ENCODE measurements around the gene DCAF5.

Gene DCAF5

GRCh38 chr14:69049675-69050074 lies 103.2 kb downstream of the DCAF5 start:
- no peak for DNase-seq (ENCODE audit: low read depth)
- H3K4me3 ChIP-seq (ENCODE audit: low read depth, low read length) = no peak overlapping the region
- TF ChIP-seq, protein P1, sequence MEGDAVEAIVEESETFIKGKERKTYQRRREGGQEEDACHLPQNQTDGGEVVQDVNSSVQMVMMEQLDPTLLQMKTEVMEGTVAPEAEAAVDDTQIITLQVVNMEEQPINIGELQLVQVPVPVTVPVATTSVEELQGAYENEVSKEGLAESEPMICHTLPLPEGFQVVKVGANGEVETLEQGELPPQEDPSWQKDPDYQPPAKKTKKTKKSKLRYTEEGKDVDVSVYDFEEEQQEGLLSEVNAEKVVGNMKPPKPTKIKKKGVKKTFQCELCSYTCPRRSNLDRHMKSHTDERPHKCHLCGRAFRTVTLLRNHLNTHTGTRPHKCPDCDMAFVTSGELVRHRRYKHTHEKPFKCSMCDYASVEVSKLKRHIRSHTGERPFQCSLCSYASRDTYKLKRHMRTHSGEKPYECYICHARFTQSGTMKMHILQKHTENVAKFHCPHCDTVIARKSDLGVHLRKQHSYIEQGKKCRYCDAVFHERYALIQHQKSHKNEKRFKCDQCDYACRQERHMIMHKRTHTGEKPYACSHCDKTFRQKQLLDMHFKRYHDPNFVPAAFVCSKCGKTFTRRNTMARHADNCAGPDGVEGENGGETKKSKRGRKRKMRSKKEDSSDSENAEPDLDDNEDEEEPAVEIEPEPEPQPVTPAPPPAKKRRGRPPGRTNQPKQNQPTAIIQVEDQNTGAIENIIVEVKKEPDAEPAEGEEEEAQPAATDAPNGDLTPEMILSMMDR (IDR thresholded peaks at IDR 0.05; ENCODE audit: control insufficient read depth, extremely low read depth, insufficient read depth) = no peak

DNA sequence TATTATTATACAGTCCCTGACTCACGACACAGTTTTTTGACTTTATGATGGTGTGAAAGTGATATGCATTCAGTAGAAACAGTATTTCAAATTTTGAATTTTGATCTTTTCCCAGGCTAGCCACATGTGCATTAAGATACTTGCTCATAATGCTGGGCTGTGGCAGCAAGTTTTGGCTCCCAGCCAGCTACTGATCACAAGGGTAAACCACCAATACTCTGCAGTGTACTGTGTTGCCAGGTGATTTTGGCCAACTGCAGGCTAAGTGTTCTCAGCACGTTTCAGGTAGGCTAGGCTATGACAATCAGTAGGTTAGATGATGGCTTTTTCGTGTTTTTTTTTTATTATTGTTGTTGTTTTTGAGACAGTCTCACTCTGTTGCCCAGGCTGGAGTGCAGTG lies 104.5 kb downstream of the DCAF5 start:
- DNase-seq (ENCODE audit: low read depth) = no peak
- TF ChIP-seq, protein P1 (IDR thresholded peaks at IDR 0.05; ENCODE audit: control insufficient read depth, extremely low read depth, insufficient read depth) = no peak
- H3K4me3 ChIP-seq (ENCODE audit: low read depth, low read length) = no peak overlapping the region

DNA sequence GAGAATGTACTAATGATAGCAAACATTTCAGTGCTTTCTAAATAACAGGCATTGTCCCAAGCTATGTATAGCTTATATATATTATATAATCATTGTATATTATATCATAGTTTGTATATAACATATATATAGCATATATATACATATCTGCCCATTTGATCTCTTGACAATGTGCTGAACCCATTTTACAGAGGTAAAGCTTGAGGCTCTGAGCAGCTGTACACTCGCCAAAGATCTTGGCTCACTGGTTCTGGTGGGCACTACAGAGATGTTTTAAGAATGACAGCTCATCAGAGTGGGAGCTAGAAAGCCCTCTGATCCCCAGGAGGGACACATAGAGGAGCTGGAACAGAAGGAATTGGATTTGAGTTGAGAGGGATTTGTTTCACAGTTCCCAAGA lies 105.7 kb downstream of the DCAF5 start:
- no peak overlapping the region for H3K4me3 ChIP-seq (ENCODE audit: low read depth, low read length)
- TF ChIP-seq, protein P1 (IDR thresholded peaks at IDR 0.05; ENCODE audit: control insufficient read depth, extremely low read depth, insufficient read depth) = no peak
- no peak for DNase-seq (ENCODE audit: low read depth)

DNA sequence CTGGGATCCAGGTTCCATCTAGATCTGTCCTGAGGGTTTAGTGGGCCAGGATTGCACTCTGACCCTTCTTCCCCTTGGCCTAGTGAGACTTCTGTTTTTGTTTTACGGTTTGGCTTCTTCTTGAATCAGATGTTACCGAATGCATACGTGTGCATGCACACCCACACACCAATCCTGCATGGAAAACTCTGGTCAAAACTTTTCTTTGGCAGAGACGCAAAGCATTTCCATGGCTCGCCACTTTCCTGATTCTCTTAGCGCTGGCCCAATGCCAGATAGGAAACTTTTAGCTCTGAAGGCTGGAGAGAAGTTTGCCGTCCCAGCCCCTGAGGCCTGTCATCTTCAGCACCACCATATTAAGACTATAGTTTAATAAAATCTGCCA lies 106.5 kb downstream of the DCAF5 start:
- TF ChIP-seq, protein P1 (IDR thresholded peaks at IDR 0.05; ENCODE audit: control insufficient read depth, extremely low read depth, insufficient read depth) = no peak
- DNase-seq (ENCODE audit: low read depth) = no peak
- H3K4me3 ChIP-seq (ENCODE audit: low read depth, low read length) = no peak overlapping the region

- H3K4me3 ChIP-seq (ENCODE audit: low read depth, low read length) = no peak overlapping the region
- DNase-seq (ENCODE audit: low read depth) = no peak
- TF ChIP-seq, protein P1 (IDR thresholded peaks at IDR 0.05; ENCODE audit: control insufficient read depth, extremely low read depth, insufficient read depth) = no peak
Measured at GRCh38 chr14:69045857-69046475, 107.0 kb downstream of the DCAF5 start.

- TF ChIP-seq, protein P1 (IDR thresholded peaks at IDR 0.05; ENCODE audit: control insufficient read depth, extremely low read depth, insufficient read depth) = no peak
- no peak for DNase-seq (ENCODE audit: low read depth)
- no peak overlapping the region for H3K4me3 ChIP-seq (ENCODE audit: low read depth, low read length)
Measured at GRCh38 chr14:69044965-69045555, 107.9 kb downstream of the DCAF5 start.

- DNase-seq (ENCODE audit: low read depth) = no peak
- TF ChIP-seq, protein P1 (IDR thresholded peaks at IDR 0.05; ENCODE audit: control insufficient read depth, extremely low read depth, insufficient read depth) = no peak
- no peak overlapping the region for H3K4me3 ChIP-seq (ENCODE audit: low read depth, low read length)
Measured at GRCh38 chr14:69044296-69044695, 108.6 kb downstream of the DCAF5 start.
